Endometrium (tissue), 2 donors: ENCODE data around the gene VPS35L.
"Not testable (repeated sequence)": the region's sequence is repeated elsewhere in the genome, so short reads cannot be mapped to it uniquely, and the experiment has no call there.

Experiments
- FAIRE-seq: peaks from 2 replicates; lab custom pipeline; 2012; peaks lifted over from hg19 to GRCh38; lab: Jason Lieb, UNC
- donor health status: control.
- donor health status: control.

VPS35L gene

GRCh38 chr16:19712418-19713058, 157.0 kb downstream of the VPS35L start:
- no peak for FAIRE-seq

DNA sequence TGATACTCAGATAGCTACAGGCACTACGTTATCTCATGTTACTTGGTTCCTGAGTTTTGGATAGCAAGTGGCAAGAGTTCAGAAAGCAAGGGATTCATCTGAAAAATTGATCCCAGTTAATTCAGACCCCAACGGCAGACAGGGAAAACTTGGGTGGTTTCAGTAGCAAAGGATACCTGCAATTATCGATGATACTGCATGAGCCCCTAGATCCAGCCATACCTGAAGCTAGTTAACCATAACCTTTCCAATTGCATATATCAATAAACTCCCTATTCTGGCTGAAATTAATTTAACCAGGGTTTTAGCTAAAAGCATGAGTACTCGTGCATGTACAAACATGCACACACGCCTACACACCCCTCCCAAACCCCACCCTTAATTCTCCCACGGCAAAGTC, 158.2 kb downstream of the VPS35L start:
- FAIRE-seq, result no peak

DNA sequence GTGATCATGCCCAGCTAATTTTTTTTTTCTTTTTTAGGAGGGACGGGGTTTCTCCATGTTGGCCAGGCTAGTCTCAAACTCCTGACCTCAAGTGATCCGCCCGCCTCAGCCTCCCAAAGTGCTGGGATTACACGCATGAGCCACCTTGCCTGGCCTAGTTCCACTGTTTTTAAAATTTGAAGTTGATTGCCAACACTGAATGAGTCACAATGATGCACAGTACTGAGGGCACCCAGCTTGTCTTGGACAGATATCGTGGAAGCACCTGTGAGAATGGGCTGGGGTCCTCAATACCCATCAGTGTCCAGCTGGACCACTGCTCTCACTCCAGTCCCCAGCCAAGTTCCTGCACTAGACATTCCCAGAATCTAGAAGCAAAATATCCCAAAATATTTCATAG, 160.1 kb downstream of the VPS35L start:
- FAIRE-seq, result no peak

- no peak for FAIRE-seq
Observed at GRCh38 chr16:19716183-19716582, 160.7 kb downstream of the VPS35L start.

GRCh38 chr16:19716728-19717127, 161.2 kb downstream of the VPS35L start:
- FAIRE-seq, result not testable (repeated sequence)

DNA sequence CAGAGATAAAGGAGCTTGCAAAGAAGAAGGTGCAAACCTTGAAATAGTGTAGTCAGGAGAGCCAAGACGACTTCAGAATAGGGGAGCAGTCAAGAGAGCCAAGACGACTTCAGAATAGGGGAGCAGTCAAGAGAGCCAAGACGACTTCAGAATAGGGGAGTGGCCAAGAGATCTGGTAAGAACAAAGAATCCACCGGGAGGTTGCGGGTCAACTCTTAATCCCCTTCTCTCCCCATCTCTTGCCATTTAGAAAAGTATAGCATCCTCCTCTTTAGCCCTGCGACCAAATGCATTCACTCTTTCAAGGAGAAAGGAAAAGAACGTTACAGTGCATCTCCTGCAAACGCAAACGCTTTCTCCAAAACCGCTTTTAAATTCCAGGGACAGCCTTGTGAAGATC, 161.8 kb downstream of the VPS35L start:
- no peak for FAIRE-seq

GRCh38 chr16:19717741-19718623, 162.5 kb downstream of the VPS35L start, which contains the start of the genes IQCK and KNOP1:
TSS of gene IQCK (plus strand) at chr16:19718271. CDS start at chr16:19718307, 36 bp downstream.
TSS of gene KNOP1 (minus strand) at chr16:19718227. CDS start at chr16:19715035, 3,192 bp downstream.
- FAIRE-seq, result no peak

GRCh38 chr16:19718624-19718965, 163.1 kb downstream of the VPS35L start:
- FAIRE-seq, result no peak

GRCh38 chr16:19722269-19722952, 166.9 kb downstream of the VPS35L start:
- FAIRE-seq, result no peak

DNA sequence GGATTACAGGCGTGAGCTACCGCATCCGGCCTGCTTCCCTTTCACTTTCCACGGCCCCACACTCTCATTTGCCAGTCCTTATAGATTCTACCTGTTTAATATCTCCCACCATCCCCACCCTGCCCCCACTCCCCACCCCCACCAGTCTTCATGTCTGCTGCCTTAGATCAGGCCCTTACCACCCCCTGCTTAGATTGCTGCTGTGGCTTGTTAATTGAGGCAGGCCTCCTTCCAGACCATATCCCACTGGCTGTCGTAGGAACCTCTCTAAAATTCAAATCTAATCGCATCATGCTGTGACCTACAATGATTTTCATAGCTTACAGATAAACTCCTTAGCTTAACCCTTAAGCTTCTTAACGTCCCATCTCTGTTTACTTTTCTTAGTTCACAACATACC, 167.5 kb downstream of the VPS35L start:
- no peak for FAIRE-seq

GRCh38 chr16:19728636-19728965, 173.1 kb downstream of the VPS35L start:
- no peak for FAIRE-seq

GRCh38 chr16:19733551-19733950, 178.0 kb downstream of the VPS35L start:
- no peak for FAIRE-seq

- FAIRE-seq, result peak; percentile 4
Observed at GRCh38 chr16:19735074-19735867, 179.8 kb downstream of the VPS35L start.

DNA sequence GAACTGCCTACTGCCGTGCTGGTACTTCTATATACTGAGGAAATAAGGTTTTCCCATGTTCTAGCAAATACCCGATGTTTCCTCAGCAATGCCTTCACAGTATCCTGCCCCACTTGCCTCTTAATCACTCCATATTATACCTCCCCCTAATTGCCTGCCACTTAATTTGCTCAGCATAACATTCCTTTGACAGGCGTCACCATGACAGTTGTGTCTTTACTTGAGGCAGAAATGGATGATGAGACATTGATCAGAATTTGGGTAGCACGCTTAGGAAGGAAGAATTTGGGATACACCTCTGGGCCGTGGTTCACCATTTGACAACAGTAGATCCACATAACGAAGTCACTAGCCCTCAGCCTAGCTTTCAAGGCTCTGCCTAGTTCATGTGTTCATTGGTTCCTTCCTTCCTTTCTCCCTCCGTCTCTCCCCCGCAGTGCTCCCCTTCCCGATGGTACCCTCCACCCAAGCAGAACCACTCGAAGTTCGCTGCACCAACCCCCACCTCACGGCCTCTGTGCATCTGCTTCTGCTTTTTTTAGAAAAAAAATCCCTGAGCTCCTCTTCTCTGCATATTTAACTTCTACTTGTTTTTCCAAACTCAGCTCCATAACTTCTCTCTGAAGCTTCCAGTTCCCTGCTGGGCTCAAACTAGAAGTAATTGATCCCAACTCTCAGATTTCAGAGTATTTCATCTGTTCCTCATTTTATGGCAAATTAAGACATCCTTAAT, 182.0 kb downstream of the VPS35L start:
- FAIRE-seq, result no peak

DNA sequence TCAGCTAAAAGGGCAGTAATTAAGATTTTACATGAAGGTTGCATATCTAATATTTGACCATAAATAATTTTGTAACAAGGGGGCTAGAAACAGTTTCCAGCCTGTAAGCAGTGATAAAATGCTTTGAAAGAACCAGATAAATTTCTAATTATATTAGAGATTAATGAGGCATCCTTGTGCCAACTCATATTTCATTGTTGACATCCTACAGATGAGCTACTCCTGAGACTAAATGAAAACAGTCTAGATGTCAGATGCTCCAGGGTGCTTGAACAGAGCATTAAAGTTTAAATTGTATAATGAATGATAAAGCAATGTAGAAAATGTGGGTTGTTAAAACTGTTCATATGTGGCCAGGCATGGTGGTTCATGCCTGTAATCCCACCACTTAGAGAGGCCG, 185.9 kb downstream of the VPS35L start:
- no peak for FAIRE-seq

- FAIRE-seq, result no peak
Observed at GRCh38 chr16:19743816-19744159, 188.3 kb downstream of the VPS35L start.

DNA sequence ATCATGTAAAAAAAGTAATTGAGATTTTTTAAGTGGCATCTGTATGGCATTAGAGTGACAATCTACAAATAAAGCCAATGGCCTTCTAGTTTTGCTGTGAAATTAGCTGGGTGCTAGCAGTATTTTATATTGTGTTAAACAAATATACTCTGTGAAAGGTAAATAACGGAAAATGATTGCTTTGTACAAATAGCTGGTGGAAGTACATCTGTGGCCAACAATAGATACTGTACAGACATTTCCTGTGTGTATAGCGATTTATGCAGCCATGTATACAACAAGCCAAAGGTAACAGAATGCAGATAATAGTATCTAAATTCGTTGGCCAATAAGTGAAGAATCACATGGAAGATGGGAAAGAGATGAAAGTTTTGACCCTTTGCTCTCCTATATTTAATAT, 189.2 kb downstream of the VPS35L start:
- no peak for FAIRE-seq

GRCh38 chr16:19745286-19746010, 189.9 kb downstream of the VPS35L start:
- no peak for FAIRE-seq

DNA sequence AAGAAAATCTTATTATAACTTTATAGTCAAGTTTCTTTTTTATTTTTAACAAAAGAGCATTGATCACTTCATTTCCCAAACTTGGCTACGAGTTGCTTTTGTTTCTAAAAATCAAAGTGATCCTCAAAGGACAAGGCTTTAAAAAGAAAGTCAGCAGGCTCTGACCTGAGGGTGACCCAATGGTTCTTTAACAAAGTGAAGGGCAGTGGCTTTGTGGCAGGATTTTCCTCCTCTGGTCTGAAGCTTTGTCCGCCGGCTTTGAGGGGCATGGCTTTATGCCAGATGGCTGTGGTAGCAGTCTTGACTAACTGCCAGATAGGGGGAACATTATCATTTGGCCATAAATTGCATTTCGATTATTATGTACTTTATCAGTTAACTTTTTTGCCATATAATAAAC, 191.1 kb downstream of the VPS35L start:
- FAIRE-seq, result no peak

GRCh38 chr16:19748389-19749168, 193.1 kb downstream of the VPS35L start:
- peak; percentile 74 for FAIRE-seq
